MM.1S (cell line): ENCODE measurements around the gene KRTAP19-7.

ENCODE experiments used
- DNase-seq: peaks from one replicate; pipeline ENCODE4 v3.0.0-alpha.2; 2015
- H2AFZ ChIP-seq: fragments of 300-600 bp; sonication (generic); 2 replicates; pipeline ENCODE4 v1.6.0; 2016; ENCODE audit warnings: antibody characterized with exemption, low read length
- H3F3A ChIP-seq: fragments of 300-600 bp; sonication (generic); 2 replicates; pipeline ENCODE4 v1.6.1; 2016; ENCODE audit warnings: mild to moderate bottlenecking, antibody characterized with exemption, low read length, moderate library complexity, mixed read lengths; ENCODE audit not compliant: insufficient read depth
- H3K27ac ChIP-seq: fragments of 300-600 bp; sonication (generic); 2 replicates; pipeline ENCODE4 v1.5.1; 2016; ENCODE audit warnings: mild to moderate bottlenecking, low read length
- H3K27me3 ChIP-seq: fragments of 300-600 bp; sonication (generic); replicated peaks from 2 replicates; pipeline ENCODE4 v1.6.0; 2016; ENCODE audit warnings: low read length; ENCODE audit not compliant: insufficient read depth
- H3K36me3 ChIP-seq: fragments of 300-600 bp; sonication (generic); replicated peaks from 2 replicates; pipeline ENCODE4 v1.6.1; 2016; ENCODE audit warnings: mild to moderate bottlenecking, low read length, mixed read lengths; ENCODE audit not compliant: insufficient read depth
- H3K4me1 ChIP-seq: fragments of 300-600 bp; sonication (generic); 2 replicates; pipeline ENCODE4 v1.6.1; 2016; ENCODE audit warnings: low read length, mixed read lengths
- H3K4me2 ChIP-seq: fragments of 300-600 bp; sonication (generic); 2 replicates; pipeline ENCODE4 v1.6.0; 2016; ENCODE audit warnings: low read depth, low read length
- H3K4me3 ChIP-seq: fragments of 300-600 bp; sonication (generic); 2 replicates; pipeline ENCODE4 v1.5.1; 2016; ENCODE audit warnings: low read length, mixed read lengths
- H3K79me2 ChIP-seq: fragments of 300-600 bp; sonication (generic); 2 replicates; pipeline ENCODE4 v1.6.1; 2016; ENCODE audit warnings: mixed run types, low read length, mixed read lengths
- H3K9ac ChIP-seq: fragments of 300-600 bp; sonication (generic); 2 replicates; pipeline ENCODE4 v1.6.1; 2016; ENCODE audit warnings: low read length, mixed read lengths
- H3K9me2 ChIP-seq: fragments of 300-600 bp; sonication (generic); replicated peaks from 2 replicates; pipeline ENCODE4 v1.6.1; 2016; ENCODE audit warnings: mild to moderate bottlenecking, low read length, mixed read lengths; ENCODE audit not compliant: insufficient read depth
- H3K9me3 ChIP-seq: fragments of 300-600 bp; sonication (generic); replicated peaks from 2 replicates; pipeline ENCODE4 v1.6.1; 2016; ENCODE audit warnings: mild to moderate bottlenecking, low read length, mixed read lengths; ENCODE audit not compliant: insufficient read depth
- H4K20me1 ChIP-seq: fragments of 300-600 bp; sonication (generic); 2 replicates; pipeline ENCODE4 v1.6.1; 2016; ENCODE audit warnings: mild to moderate bottlenecking, low read length, moderate library complexity, mixed read lengths; ENCODE audit not compliant: insufficient read depth
- CTCF ChIP-seq: fragments of 300-600 bp; sonication (generic); IDR thresholded peaks from 2 replicates; pipeline ENCODE4 v1.5.1; 2016; ENCODE audit warnings: antibody characterized with exemption, low read length, mixed read lengths
- EZH2 ChIP-seq: fragments of 300-600 bp; sonication (generic); optimal IDR thresholded peaks from 2 replicates; pipeline ENCODE3; 2017; ENCODE audit warnings: low read depth, mild to moderate bottlenecking, antibody characterized with exemption, low read length, mixed read lengths
- EZH2phosphoT487 ChIP-seq: fragments of 300-600 bp; sonication (generic); IDR thresholded peaks from 2 replicates; pipeline ENCODE4 v1.6.1; 2018; ENCODE audit warnings: antibody characterized with exemption, low read length

Gene KRTAP19-7

GRCh38 chr21:30561264-30561895, at the start of gene KRTAP19-7:
TSS of gene KRTAP19-7 (minus strand) at chr21:30561314. CDS start at chr21:30561289, 25 bp downstream.
- Histone ChIP-seq H3K4me1 (no peaks in the 10 kb centered on the region), H3F3A (no peaks in the 10 kb centered on the region), H3K4me2 (no peak within 1 kb of the TSS), H3K27me3 (no peaks in the 10 kb centered on the region), H3K9me3 (no peaks in the 10 kb centered on the region), H2AFZ (no peak within 1 kb of the TSS), H3K27ac (no peak within 1 kb of the TSS), H3K9ac (no peak within 1 kb of the TSS), H3K79me2 (no peaks in the 10 kb centered on the region), H3K36me3 (no peaks in the 10 kb centered on the region), H3K4me3 (no peak within 1 kb of the TSS), H3K9me2 (no peaks in the 10 kb centered on the region), H4K20me1 (no peaks in the 10 kb centered on the region)
- no peak for DNase-seq
- TF ChIP-seq CTCF (no peak), EZH2 (no peak), EZH2phosphoT487 (no peak)

- Histone ChIP-seq H3K27ac (no peak overlapping the region), H3K4me2 (no peak overlapping the region), H3K27me3 (no peaks in the 10 kb centered on the region), H4K20me1 (no peaks in the 10 kb centered on the region), H3K9me3 (no peaks in the 10 kb centered on the region), H3K79me2 (no peaks in the 10 kb centered on the region), H3K36me3 (no peaks in the 10 kb centered on the region), H3K9ac (no peak overlapping the region), H2AFZ (no peak overlapping the region), H3K4me1 (peaks cover 5% of the 10 kb centered on the region; the same call in 1 of the 2 replicates), H3K9me2 (no peaks in the 10 kb centered on the region), H3K4me3 (no peak overlapping the region), H3F3A (no peaks in the 10 kb centered on the region)
- no peak for TF ChIP-seq CTCF
- TF ChIP-seq EZH2phosphoT487 = no peak
- no peak for TF ChIP-seq EZH2
- DNase-seq = no peak
Observed at GRCh38 chr21:30605968-30606367, 44.9 kb upstream of the KRTAP19-7 start.

GRCh38 chr21:30600787-30601186, 39.7 kb upstream of the KRTAP19-7 start, which contains the start of gene KRTAP22-1:
TSS of gene KRTAP22-1 (plus strand) at chr21:30601087.
- peaks cover 5% of the 10 kb centered on the region; the same call in 1 of the 2 replicates for H3K4me1 ChIP-seq
- H3F3A ChIP-seq = no peaks in the 10 kb centered on the region
- H3K79me2 ChIP-seq = no peaks in the 10 kb centered on the region
- no peak within 1 kb of the TSS for H3K9ac ChIP-seq
- no peak within 1 kb of the TSS for H2AFZ ChIP-seq
- H3K27me3 ChIP-seq = no peaks in the 10 kb centered on the region
- no peak within 1 kb of the TSS for H3K27ac ChIP-seq
- H4K20me1 ChIP-seq = no peaks in the 10 kb centered on the region
- H3K4me2 ChIP-seq = no peak within 1 kb of the TSS
- H3K9me2 ChIP-seq = no peaks in the 10 kb centered on the region
- H3K36me3 ChIP-seq = no peaks in the 10 kb centered on the region
- no peak for DNase-seq
- no peak within 1 kb of the TSS for H3K4me3 ChIP-seq
- no peak for TF ChIP-seq CTCF
- no peak for TF ChIP-seq EZH2
- TF ChIP-seq EZH2phosphoT487 = no peak
- no peaks in the 10 kb centered on the region for H3K9me3 ChIP-seq
